IPS-20b (cell line): Measurements from ENCODE around the gene LRRC4B.

Experiments
- H3K27ac ChIP-seq: one replicate; pipeline ENCODE4 v1.5.1; 2013; ENCODE audit warnings: low read length
- H3K27me3 ChIP-seq: 2 replicates; pipeline ENCODE4 v1.6.1; 2013; ENCODE audit warnings: mild to moderate bottlenecking, low read length, inconsistent platforms; ENCODE audit not compliant: insufficient read depth
- H3K36me3 ChIP-seq: 2 replicates; pipeline ENCODE4 v1.6.1; 2013; ENCODE audit warnings: low read depth, mild to moderate bottlenecking, inconsistent platforms, low read length, moderate library complexity; ENCODE audit not compliant: insufficient read depth
- H3K4me1 ChIP-seq: 2 replicates; pipeline ENCODE4 v1.6.1; 2013; ENCODE audit warnings: mild to moderate bottlenecking, control low read depth, inconsistent platforms, low read length, moderate library complexity; ENCODE audit not compliant: insufficient read depth
- H3K4me3 ChIP-seq: 2 replicates; pipeline ENCODE4 v1.5.1; 2013; ENCODE audit warnings: mild to moderate bottlenecking, low read length, inconsistent platforms
- H3K9ac ChIP-seq: 2 replicates; pipeline ENCODE4 v1.6.1; 2013; ENCODE audit warnings: low read depth, mild to moderate bottlenecking, inconsistent platforms, low read length, moderate library complexity
- H3K9me3 ChIP-seq: 2 replicates; pipeline ENCODE4 v1.6.1; 2013; ENCODE audit warnings: mild to moderate bottlenecking, low read depth, low read length, inconsistent platforms; ENCODE audit not compliant: insufficient read depth

The LRRC4B gene

DNA sequence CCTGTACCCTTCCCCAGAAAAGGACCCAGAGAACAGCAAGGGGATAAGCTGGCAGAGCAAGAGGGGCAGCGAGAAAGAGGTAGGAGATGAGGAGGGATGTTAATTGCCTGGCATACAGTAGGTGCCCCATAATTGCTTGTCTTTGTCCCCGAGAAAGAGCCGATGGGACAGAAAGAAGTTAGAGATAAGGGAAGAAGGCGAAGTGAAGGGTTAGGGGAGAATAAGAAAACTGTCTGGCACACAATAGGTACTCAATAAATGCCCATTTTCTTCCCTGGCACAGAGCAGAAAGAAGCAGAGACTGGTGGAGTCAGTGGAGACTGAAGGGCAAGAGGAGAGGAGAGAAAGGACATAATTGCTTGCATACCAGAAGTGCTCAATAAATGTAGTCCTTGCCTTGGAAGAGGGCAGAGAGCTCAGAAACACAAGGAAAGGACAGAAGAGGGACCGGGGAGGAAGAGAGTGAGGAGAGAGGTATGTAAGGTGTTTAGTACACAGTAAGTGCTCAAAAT, 73.2 kb downstream of the LRRC4B start:
- no peaks in the 10 kb centered on the region for H3K4me1 ChIP-seq
- H3K27me3 ChIP-seq: peaks cover 93% of the 10 kb centered on the region
- H3K4me3 ChIP-seq: no peak overlapping the region
- H3K9ac ChIP-seq: no peak overlapping the region
- H3K36me3 ChIP-seq: no peaks in the 10 kb centered on the region
- no peak overlapping the region for H3K27ac ChIP-seq
- peaks cover 42% of the 10 kb centered on the region for H3K9me3 ChIP-seq

DNA sequence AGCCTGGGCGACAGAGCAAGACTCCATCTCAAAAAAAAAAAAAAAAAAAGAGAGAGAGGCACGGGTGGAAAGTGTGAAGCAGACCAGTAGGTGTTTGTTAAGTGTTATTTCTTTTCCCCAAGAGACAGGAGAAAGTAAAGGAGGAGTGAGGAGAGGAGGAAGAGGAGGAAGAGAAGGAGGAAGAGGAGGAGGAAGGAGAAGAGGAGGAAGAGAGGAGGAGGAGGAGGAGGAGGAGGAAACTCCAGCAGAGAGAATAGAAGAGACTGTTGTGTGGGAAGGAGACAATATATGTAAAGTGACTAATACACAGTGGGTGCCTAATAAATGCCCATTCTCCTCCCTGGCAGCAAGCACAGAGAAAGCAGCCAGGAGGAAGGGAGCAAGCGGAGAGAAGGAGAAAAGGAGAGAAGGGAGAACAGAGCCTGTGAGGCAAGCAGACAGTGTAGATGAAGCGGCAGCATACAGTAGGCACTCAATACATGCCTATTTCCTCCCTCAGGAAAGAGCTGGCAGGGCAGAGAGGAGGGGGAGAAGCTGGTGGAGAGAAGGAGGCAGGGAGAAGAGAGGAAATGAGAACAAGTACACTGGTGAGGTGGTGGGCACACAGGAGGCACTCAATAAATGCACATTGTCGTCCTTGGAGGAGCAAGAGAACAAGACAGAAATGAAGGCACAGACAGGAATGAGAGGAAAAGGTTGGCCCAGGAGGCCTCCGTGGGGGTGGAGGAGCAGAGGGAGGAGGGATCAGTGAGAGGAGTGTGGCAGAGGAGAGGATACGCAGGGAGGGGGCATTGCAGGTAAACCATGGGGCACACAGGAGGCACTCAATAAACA, 73.8 kb downstream of the LRRC4B start:
- Histone ChIP-seq H3K36me3 (no peaks in the 10 kb centered on the region), H3K27ac (no peak overlapping the region), H3K4me1 (no peaks in the 10 kb centered on the region), H3K27me3 (peaks cover 92% of the 10 kb centered on the region), H3K9me3 (peaks cover 37% of the 10 kb centered on the region), H3K9ac (no peak overlapping the region), H3K4me3 (no peak overlapping the region)

DNA sequence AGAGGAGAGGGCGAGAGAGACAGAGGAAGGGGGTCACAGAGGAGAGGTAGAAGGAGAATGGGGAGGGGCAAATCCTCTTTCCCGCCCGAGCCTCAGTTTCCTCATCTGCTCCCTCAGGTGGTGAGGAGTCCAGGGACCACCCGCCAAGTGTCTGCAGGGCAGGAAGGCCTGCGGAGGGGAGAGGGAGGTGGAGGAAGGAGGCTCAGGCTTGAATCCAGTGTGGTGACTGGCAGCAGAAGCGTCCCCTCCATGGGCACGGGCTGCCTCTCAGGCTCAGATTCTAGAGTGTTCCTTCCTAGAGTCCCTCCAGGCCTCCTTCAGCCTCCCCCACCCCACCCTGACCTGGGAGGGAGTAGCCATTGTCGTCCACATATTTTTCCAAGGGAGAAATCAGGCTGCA, 75.1 kb downstream of the LRRC4B start:
- H3K27ac ChIP-seq: no peak overlapping the region
- no peaks in the 10 kb centered on the region for H3K36me3 ChIP-seq
- H3K4me1 ChIP-seq: no peaks in the 10 kb centered on the region
- H3K4me3 ChIP-seq: no peak overlapping the region
- H3K27me3 ChIP-seq: peaks cover 92% of the 10 kb centered on the region
- H3K9me3 ChIP-seq: peaks cover 32% of the 10 kb centered on the region
- no peak overlapping the region for H3K9ac ChIP-seq

DNA sequence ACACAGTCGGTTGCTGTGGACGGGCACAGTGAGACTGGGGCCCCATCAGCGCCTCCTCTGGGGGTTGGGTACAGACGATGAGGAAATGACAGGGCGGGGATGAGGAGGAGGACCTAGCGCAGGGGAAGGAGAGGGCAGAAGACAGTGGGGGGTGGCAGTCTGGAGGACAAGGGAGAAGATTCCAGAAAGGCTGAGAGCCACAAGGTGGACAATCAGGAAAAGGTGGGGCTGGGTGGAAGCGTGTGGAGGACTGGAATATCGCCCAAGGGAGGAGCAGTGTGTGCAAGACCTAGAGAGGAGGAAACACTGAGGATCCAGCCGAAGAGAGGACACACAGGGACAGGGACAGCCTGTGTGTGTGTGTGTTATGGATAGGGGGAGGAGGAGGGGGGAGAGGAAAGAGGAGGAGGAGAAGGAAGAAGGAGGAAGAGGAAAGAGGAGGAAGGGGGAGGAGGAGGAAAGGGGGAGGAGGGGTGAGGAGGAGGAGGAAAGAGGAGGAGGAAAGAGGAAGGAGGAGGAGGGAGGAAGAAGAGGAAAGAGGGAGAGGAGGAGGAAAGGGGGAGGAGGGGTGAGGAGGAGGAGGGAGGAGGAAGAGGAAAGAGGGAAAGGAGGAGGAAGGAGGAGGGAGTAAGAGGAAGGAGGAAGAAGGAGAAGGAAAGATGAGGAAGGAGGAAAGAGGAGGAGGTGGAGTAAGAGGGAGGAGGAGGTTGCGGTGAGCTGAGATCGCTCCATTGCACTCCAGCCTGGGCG, 75.8 kb downstream of the LRRC4B start:
- peaks cover 92% of the 10 kb centered on the region for H3K27me3 ChIP-seq

DNA sequence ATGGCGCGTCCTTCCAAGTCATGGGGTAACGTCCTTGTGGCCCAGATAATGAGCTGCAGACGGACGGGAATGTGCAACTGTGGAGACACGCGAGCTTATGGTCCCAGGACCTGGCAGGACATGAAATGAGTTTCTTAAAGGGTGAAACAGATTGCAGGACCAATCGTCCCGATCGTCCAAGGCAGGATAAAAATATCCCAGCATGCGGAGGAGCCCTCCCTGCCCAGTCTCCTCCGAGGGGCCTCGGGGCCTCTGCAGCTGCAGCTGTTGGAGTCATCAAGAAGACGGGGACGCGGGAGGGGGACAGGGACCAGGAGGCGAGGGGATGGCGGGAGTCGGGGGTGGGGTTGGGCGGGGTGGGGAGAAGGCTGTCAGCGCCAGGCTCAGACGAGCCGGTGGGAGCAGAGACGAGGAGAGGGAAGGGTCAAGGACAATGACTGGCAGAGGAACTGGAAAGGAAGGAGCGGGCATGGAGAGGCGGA, 77.2 kb downstream of the LRRC4B start:
- Histone ChIP-seq H3K4me1 (no peaks in the 10 kb centered on the region), H3K36me3 (no peaks in the 10 kb centered on the region), H3K9ac (no peak overlapping the region), H3K27ac (no peak overlapping the region), H3K4me3 (no peak overlapping the region), H3K27me3 (peaks cover 89% of the 10 kb centered on the region), H3K9me3 (peaks cover 47% of the 10 kb centered on the region)

More for the DNA sequence above, 75.8 kb downstream of the LRRC4B start:
- Histone ChIP-seq H3K9me3 (peaks cover 33% of the 10 kb centered on the region), H3K27ac (no peak overlapping the region), H3K36me3 (no peaks in the 10 kb centered on the region), H3K4me3 (no peak overlapping the region), H3K4me1 (no peaks in the 10 kb centered on the region), H3K9ac (no peak overlapping the region)

DNA sequence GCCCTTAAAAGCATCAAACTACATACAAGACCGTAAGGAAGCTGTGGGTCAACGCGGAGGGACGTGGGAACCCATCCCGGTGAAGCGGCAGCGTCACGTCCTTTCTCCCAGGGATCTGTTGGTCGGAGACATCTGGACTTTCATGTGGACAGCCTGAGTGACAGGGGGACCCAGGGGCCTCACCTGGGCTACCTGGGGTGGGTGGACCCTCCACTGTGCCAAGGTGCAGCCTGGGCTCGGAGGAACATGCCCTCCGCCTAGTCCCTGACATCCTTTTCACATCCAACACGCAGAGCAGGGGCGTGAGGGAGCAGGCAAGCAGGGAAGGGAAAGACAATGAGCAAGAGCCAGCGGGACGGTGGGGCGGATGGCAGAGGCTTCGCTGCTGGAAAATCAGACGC, 77.8 kb downstream of the LRRC4B start:
- peaks cover 53% of the 10 kb centered on the region for H3K9me3 ChIP-seq
- H3K4me3 ChIP-seq: no peak overlapping the region
- no peak overlapping the region for H3K9ac ChIP-seq
- H3K27me3 ChIP-seq: peaks cover 87% of the 10 kb centered on the region
- no peak overlapping the region for H3K27ac ChIP-seq
- H3K36me3 ChIP-seq: no peaks in the 10 kb centered on the region
- H3K4me1 ChIP-seq: no peaks in the 10 kb centered on the region

DNA sequence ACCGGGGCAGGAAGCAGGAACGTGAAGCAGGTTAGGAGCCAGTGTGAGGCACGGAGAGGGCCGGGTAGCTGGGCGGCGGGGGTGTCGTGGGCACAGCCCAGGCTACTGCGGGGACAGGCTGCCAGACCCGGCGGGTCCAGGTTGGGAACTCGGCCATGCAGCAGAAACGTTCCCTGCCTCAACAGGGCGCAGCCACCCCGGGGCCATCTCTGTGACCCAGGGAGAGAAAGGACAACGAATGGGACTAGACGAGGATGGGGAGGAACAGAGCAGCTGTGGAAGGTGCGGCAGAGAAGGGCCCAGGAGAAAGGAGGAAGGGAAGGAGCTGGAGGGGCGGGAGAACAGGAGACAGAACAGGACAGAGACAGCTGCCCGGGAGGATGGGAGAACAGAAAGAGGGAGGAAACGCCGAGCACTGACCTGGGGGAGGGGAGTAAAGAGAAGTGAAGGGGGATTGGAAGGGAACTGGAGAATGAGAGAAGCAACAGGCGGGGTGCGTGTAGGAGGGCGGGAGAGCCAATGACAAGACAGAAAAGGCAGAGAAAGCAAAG, 78.7 kb downstream of the LRRC4B start:
- Histone ChIP-seq H3K4me3 (no peak overlapping the region; the same call in 1 of the 2 replicates), H3K4me1 (no peaks in the 10 kb centered on the region), H3K36me3 (no peaks in the 10 kb centered on the region), H3K9me3 (peaks cover 53% of the 10 kb centered on the region), H3K9ac (no peak overlapping the region), H3K27me3 (peaks cover 79% of the 10 kb centered on the region), H3K27ac (no peak overlapping the region)

DNA sequence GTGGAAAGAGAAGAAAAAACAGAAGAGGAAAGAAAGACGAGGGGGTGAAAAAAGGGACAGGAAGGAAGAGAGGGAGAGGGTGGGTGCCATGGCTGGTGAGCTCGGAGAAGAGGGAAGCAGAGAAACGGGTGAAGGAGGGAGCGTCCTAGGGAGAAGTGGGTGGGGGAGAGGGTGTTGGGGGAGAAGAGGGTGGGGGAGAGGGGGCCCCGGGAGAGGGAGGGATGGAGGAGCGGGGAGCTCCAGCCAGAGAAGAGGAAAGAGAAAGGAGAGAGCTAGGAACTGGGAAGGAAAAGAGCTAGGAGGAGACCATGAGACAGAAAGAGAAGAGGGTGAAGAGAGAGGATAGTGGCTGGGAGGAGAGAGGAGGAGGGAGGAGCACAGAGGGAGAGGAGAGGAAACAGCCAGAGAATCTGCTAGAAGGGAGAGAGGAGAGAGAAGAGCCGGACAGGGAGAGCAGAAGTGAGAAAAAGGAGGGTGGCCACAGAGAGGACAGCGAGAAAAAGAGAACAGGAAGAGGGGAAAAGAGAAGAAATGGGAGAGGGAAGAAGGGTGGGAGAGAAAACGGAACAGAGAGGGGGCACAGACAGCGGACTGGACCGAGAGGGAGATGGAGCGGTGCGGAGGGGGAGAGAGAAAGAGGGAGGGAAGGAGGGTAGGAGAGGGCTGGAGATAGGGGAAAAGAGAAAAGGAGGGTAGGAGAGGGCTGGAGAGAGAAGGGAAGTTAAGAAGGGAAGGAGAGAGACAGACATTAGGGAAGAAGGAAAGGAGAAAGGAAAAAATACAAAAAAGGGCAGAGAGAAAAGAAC, 79.6 kb downstream of the LRRC4B start:
- H3K9ac ChIP-seq: no peak overlapping the region
- no peak overlapping the region for H3K4me3 ChIP-seq

DNA sequence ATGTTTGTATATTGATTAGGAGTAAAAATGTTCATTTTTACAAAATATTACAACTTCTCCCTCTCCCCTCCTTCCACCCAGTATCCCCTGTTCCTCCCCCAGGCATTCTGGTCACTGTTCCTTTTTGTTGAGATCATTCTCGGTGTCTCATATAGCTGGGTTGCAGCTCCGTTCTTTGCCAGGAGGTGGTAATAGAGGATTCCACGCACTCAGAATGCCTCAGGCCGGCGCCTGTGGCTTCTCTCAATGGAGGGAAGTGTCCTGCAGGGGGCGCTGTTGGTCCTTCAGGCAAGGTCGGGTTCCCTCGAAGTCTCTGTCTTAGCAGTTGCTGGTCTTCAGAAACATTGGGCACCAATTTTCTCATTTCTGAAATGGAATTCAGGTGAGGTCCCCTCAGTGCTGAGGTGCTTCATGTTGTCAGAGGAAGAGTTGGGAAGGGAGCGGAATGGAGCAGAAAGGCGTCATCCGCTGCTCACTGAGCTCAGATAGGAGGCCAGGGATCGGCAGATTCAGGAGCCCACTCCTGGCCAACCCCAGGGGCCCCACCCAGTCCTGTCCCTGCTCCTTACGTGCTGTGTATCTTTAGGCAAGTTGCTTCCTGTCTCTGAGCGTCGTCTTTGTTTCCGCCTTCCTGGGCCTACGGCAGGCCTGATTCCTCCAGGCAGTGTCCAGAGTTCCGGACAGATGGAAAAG, 81.3 kb downstream of the LRRC4B start:
- no peak overlapping the region for H3K9ac ChIP-seq
- no peak overlapping the region for H3K4me3 ChIP-seq
- no peak overlapping the region for H3K27ac ChIP-seq
- H3K4me1 ChIP-seq: no peaks in the 10 kb centered on the region
- H3K27me3 ChIP-seq: peaks cover 54% of the 10 kb centered on the region
- peaks cover 50% of the 10 kb centered on the region for H3K9me3 ChIP-seq
- 0 out of 2 replicates have a peak, but pooled peaks cover 7% of the 10 kb centered on the region for H3K36me3 ChIP-seq

More for the DNA sequence above, 79.6 kb downstream of the LRRC4B start:
- Histone ChIP-seq H3K9me3 (peaks cover 51% of the 10 kb centered on the region), H3K27me3 (peaks cover 70% of the 10 kb centered on the region), H3K4me1 (no peaks in the 10 kb centered on the region), H3K36me3 (no peaks in the 10 kb centered on the region), H3K27ac (no peak overlapping the region)

DNA sequence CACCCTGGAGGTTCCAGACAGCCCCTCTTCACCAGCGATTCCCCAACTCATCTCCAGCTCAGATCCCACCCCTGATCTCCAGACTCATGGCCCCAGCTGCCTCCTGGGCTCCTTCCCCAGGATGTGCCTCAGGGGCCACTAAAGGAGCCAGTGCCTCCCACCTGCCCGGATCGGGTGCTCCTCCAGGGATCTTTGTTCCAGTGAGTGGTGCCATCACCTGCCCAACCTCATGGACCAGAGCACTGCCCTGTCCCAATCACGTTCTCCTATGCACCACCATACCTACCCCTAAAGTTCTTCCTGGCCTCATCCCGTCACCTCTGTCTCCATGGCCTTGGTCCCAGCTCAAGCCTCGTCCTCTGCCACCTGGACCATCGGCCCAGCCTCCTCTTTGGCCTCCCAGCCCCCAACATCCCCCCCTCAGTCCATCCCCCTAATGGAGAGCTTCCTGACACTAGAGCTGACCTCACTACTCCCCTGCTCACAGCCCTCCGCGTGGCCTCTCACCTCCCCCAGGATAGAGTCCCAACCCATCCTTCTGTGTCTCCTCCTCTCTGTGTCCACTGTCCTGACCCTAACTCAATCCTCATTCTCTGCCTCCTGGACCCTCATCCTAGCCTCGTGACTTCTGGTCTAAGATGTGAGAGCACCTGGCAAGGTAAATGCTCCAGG, 82.8 kb downstream of the LRRC4B start:
- Histone ChIP-seq H3K4me1 (no peaks in the 10 kb centered on the region), H3K4me3 (no peak overlapping the region), H3K9me3 (peaks cover 43% of the 10 kb centered on the region), H3K27ac (no peak overlapping the region), H3K9ac (no peak overlapping the region), H3K36me3 (peaks cover 7% of the 10 kb centered on the region; the same call in 1 of the 2 replicates), H3K27me3 (peaks cover 39% of the 10 kb centered on the region)
